K562 (cell line): Measurements from ENCODE around the gene SULT2B1.

Experiments
- ATF3 ChIP-seq, 2 experiments: fragments of 450-650 bp in 1 of 2; sonication (generic) in 1 of 2; formaldehyde crosslinking in 1 of 2; IDR thresholded peaks in 1 of 2; conservative IDR thresholded peaks in 1 of 2; 2 replicates each; pipeline versions ENCODE4 v1.6.1 to v1.8.1; 2016 to 2023; ENCODE audit warnings: mild to moderate bottlenecking in 2 of 2, moderate library complexity in 2 of 2, inconsistent platforms in 1 of 2, missing genetic modification reagents in 1 of 2
- CHD1 ChIP-seq: fragments of 200-600 bp; sonication (generic); IDR thresholded peaks from one replicate; pipeline ENCODE4 v1.6.1; 2012; ENCODE audit warnings: mild to moderate bottlenecking, moderate library complexity, low read length, inconsistent platforms
- EP300 ChIP-seq: IDR thresholded peaks from 2 replicates; pipeline ENCODE4 v1.6.1; 2012; ENCODE audit warnings: low read length, improper control_type of control experiment
- EZH2 ChIP-seq: IDR thresholded peaks from 2 replicates; pipeline ENCODE4 v1.6.1; 2012; ENCODE audit warnings: low read depth, mild to moderate bottlenecking, inconsistent platforms, low read length, borderline replicate concordance
- FIP1L1 ChIP-seq: fragments of 200-400 bp; formaldehyde crosslinking; IDR thresholded peaks from 2 replicates; pipeline ENCODE4 v1.6.1; 2018; ENCODE audit warnings: mild to moderate bottlenecking, low read depth, low read length; ENCODE audit not compliant: poor library complexity, severe bottlenecking
- FOS ChIP-seq: IDR thresholded peaks from 3 replicates; pipeline ENCODE4 v1.6.1; 2011; ENCODE audit not compliant: insufficient read length; ENCODE audit errors: extremely low read depth
- NCOA1 ChIP-seq: fragments of 450-650 bp; IDR thresholded peaks from 2 replicates; pipeline ENCODE4 v1.6.1; 2016; ENCODE audit warnings: low read depth
- WHSC1 ChIP-seq: IDR thresholded peaks from one replicate; pipeline ENCODE4 v1.6.1; 2012; ENCODE audit warnings: low read length, control low read depth, inconsistent platforms
- ZKSCAN1 ChIP-seq: fragments of 150-350 bp; IDR thresholded peaks from 2 replicates; pipeline ENCODE4 v1.6.1; 2016; ENCODE audit warnings: low read depth, low read length
- TF ChIP-seq, protein P1 (sequence below): fragments of 450-650 bp; IDR thresholded peaks from 2 replicates; pipeline ENCODE4 v1.7.1; 2018; ENCODE audit warnings: mild to moderate bottlenecking, low read depth; ENCODE audit not compliant: partially characterized antibody

DNA sequence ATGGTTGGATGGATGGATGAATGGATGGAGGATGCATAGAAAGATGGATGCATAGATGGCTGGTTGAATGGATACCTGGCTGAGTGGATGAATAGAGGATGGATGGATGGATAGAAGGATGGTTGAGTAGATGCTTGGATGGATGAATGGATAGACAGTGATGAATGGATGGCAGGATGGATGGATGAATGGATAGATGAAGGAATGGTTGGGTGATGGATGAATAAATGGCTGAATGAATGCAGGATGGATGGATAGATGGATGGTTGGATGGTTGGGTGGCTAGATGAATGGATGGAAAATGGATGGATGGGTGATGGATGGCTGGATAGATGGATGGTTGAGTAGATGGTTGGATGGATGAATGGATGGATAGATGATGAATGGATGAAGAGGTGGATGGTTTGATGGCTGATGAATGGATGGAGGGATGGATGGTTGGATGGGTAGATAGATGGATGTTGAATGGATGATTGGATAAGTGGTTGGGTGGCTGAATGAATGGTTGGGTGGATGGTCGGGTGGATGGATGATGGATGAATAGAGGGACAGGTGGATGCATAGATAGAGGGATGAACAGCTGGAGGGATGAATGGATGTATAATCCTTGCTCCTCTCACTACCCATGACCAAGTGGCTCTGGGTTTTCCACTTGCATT, 3.6 kb upstream of the SULT2B1 start:
- no peak for TF ChIP-seq EP300
- no peak for TF ChIP-seq CHD1
- TF ChIP-seq ATF3 (IDR thresholded peaks at IDR 0.05) = no peak
- no peak for TF ChIP-seq ATF3 (CRISPR knock-in tag; conservative IDR thresholded peaks at IDR 0.05)
- TF ChIP-seq, protein P1, sequence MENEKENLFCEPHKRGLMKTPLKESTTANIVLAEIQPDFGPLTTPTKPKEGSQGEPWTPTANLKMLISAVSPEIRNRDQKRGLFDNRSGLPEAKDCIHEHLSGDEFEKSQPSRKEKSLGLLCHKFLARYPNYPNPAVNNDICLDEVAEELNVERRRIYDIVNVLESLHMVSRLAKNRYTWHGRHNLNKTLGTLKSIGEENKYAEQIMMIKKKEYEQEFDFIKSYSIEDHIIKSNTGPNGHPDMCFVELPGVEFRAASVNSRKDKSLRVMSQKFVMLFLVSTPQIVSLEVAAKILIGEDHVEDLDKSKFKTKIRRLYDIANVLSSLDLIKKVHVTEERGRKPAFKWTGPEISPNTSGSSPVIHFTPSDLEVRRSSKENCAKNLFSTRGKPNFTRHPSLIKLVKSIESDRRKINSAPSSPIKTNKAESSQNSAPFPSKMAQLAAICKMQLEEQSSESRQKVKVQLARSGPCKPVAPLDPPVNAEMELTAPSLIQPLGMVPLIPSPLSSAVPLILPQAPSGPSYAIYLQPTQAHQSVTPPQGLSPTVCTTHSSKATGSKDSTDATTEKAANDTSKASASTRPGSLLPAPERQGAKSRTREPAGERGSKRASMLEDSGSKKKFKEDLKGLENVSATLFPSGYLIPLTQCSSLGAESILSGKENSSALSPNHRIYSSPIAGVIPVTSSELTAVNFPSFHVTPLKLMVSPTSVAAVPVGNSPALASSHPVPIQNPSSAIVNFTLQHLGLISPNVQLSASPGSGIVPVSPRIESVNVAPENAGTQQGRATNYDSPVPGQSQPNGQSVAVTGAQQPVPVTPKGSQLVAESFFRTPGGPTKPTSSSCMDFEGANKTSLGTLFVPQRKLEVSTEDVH = no peak
- no peak for TF ChIP-seq NCOA1
- no peak for TF ChIP-seq WHSC1
- no peak for TF ChIP-seq ZKSCAN1
- TF ChIP-seq EZH2 = no peak
- no peak for TF ChIP-seq FIP1L1
- no peak for TF ChIP-seq FOS
